ENCODE results near the gene RHBDF2.

Gene RHBDF2

DNA sequence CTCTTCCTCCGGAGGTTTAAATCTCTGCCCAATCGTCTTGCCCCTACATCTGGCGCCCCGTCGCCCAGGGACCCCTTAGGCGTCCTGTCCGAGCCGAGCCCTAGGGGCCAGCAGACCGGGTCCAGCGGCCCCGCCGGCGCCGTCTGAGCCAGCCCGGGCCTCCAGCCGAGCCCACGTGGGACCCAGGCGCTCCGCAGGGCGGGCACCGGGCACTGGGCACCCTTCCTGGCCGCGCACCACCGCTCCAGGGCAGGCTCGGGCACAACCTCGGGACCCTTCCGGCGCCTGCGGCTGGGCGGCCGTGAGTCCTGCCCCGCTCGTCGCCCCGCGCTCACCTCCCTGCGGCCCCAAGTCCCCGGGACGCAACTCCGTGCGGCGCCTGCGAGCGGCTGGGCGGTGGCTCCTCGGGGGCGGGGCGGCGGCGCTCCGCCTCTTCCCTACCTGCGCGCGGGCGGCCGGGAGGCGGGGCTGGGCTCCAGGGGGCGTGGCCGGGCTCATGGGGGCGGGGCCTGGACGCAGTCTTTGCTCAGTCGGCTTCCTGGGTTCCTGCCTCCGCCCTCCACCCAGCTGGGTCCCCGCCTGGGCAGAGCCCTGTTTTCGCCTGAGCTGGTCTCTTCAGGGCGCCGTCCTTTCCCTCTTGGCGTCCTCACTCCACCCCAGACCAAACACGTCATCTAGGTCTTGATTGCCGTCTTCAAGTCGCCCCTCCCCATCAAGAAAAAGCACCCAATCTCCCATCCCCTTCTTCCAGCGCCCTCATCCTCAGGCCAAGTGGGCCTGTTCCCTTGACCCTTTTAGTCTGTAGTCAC lies at the start of gene RHBDF2:
Gene RHBDF2 (minus strand): TSS at position 406 of the 809 bp plus-strand sequence. CDS start 19,899 bp downstream, outside the sequence.
- peak in 48 of 56 donors; percentile 13 to 87 (median 60) for DNase-seq

DNA sequence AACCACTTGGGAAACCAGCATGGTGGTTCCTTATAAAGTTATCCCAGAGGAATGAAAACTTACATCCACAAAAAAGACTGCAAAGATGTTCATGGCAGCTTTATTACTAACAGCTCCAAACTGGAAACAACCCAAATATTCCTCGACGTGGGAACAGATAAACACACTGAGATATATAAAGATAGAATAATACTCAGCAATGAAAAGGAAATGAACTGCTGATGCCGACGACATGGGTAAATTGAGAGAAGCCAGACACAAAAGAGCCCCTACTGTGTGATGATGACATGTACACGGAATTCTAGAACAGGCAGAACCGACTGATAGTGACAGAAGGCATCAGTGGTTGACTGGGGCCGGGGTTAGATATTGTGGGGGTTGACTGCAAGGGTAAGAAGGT lies 48.3 kb upstream of the RHBDF2 start:
- no peak for DNase-seq

DNA sequence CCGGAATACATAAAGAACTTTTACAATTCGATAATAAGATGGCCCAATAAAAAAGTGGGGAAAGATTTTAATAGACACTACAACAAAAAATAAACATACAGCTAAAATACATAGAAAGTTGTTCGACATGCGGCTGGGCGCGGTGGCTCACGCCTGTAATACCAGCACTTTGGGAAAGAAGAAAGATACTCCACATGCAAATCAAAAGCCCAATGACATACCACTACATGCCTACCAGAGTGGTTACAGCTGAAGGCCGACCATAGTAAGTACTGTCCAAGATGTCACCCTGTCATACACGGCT lies 47.9 kb upstream of the RHBDF2 start:
- no peak for DNase-seq

DNA sequence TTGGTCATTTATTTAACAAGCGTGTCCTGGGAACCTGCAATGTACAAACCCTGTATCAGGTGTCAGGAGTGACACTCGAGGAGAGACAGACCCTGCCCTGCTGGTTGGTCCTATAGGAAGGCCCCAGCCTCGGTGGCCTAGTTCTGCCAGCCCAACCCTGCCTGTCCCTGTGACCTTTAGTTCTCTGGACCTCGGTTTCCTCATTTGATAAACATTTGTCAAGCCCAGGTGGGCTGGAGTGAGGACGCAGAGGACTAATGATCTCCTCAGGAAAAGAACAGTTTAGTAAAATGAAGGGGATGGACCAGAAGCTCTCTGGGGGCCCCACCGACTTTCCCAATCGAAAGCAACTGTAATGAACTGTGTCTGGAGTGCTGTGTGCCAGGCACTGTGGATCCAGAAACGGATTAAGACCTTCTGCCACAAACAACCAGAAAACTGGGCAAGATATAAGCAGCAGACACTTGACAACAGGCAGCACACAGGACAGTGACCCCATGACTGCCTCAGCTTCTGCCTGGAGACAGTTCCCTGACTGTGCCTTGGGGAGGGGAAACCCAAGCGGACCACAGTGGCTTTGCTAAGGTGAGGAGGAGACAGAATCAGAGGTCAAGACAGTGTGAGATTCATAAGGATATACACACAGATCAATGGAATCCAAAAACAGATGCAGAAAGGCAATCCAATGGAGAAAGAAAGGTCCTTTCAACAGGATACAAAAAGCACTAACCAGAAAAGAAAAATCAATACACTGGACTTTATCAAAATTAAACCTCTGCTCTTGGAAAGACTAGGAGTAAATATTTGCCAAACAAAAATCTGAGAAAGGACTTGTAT lies 47.4 kb upstream of the RHBDF2 start:
- DNase-seq: no peak

DNA sequence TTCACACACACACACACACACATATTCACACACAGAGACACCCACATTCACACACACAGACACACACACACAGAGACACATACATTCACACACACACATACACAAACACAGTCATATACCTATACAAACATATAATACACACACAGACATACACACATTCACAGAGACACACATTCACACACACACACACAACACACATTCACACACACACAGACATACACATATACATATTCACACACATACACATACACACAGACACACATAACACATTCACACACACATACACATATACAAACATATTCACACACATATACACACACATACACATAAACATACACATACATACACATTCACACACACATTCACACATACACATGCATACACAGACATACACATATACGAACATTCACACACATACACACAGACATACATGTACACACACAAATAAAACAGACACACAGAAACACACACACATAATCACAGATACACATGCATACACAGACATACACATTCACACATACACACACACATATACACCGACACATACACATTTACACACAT lies 46.5 kb upstream of the RHBDF2 start:
- DNase-seq: no peak

DNA sequence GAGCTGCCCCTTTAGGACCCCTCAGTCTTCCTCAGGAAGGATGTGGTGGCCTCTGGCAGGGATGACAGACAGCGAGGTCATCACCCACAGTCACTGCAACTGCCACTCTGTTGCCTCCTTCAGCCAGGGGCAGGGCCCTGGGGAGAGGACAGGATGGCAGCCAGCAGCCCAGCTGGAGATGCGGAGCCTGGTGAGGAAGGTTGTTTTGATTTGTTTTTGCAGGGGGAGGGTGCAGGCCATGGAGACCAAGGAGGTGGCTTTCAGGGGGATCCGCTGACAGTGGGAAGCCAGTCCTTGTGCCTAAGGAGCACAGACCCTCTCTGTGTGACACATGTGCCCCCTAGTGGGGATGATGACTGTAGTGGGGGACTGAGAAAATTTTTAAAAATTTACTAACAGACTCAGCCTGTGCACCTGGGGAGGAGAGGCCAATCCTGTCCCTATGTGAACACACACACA lies 46.0 kb upstream of the RHBDF2 start:
- DNase-seq: peak in 46 of 56 donors; percentile 19 to 80 (median 46)

DNA sequence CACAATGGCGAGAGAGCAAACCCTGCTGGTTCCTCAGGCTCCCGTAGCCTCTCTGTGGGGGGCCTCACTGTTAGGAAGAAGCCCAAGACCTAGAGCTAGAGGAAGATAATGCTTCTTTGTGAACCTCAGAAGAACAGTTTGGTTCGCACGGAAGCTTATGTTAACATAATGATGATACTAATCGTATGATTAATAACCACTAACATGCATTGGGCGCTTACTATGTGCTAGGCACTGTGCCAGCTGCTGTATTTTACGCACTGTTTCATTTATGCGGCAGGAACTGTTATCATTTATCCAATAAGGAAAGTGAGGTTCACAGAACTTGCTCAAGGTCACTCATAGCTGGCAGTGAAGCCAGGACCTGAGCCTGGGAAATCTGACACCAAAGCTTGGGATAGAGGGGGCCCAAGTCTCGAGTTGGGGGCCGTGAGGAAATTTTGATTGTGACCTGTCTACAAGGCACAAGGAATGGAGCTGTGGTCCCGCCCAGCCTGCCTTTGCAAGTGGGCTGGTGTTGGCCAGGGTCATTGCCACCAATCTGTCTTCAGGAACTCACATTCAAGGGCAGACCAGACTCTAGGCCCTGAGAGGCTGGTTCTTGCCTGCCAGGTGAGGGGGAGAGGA lies 45.4 kb upstream of the RHBDF2 start:
- peak in 1 of 56 donors; percentile 28 for DNase-seq

DNA sequence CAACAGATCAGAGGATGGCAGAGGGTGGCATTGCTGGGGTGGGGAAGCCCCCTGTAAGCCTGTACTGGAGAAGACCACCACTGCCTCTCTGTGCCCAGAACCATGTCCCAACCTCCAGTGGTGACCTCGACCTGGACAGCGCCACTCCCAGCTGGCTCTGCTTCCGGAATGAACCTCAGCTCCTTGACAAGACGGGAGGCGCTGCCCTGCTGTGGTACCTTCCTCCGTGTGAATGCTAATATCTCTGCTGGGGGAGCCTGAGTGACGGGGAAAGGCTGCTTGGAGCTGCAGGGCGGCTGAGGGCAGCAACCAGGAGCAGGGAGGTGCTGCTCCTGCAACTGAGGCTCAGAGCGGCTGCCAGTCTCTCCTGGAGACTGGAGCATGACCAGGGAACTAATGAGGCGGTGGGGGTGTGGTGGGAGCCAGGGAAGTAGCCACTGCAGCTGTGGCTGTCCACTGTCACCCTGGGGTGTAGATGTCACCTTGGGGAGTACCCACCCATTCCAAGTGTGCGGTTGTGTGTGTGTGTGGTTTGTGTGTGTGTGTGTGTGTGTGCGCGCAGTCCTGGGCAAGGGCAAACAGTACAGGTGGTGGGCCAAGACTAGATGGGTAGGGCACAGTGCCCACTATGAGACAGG lies 44.8 kb upstream of the RHBDF2 start:
- DNase-seq: peak in 1 of 56 donors; percentile 19

DNA sequence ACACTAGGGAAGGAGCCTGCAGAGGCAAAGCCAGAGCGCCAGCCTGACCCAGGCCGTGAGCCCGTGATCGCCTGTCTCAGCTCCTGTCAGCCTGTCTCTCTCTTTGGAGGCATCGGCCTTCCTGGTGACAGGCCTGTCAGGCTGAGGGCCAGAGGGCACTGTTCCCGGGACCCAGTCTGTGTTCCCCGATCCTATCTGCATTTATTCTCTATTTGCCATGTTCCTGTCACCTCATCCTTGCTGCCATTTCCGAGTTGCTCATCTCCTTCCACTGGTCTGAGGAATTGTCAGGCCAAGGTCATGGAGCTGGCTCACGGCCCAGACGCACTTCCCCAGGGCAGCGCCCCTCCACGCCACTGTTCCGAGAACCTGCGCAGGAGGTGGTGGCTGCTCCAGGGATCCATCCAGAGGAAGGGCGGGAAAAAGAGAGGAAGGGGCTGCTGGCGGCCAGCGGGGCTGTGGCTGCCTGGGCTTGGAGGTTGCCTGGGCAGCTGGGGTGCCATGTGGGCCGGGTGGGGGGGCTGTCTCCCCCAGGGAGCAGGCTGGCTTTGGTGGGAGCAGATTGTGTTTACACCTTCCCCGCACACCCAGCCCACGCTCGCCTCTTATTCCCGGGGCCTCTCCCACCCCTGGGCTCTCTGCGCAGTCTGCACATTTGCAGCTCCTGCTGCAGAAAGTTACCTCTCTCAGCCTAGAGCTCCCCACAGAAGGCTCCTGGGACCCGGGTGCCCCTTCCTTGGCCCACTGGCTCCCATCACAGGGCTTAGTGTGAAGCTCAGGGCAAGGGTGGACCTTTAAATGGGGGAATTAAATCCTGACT lies 43.5 kb upstream of the RHBDF2 start:
- peak in 26 of 56 donors; percentile 11 to 81 (median 71) for DNase-seq

DNA sequence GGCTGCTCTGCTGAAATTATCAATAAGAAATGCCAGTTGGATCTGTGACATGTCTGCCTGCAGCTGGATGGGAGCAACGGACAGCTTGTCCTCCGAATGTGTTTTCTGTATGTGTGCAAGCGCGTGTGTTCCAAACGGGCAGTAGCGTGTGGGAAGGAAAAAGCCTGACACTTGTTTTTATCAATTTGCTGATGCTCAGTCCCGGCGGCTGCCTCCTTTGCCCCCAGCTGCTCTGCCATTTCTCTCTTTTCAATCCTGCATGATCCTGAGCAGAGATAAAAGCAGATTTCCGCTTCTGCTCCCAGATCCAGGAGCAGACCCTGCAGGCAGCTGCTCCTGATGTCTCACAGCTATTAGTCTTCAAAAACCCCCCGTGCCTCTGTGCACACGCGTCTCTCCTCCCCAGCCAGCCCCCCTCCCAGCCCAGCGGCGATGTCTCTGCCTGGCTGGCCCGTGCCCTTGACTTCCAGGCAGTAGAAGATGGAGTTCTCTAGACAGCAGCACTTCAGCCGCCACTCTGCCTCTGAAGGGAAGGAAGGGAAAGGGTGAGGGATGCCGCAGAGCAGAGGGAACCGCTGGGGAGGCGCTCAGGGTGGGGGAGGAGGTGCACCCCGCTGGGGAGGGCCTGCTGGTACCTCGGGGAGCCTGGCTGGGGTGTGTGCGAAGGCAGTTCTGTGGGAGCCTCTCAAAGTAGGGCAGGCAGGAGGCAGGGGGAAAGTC lies 42.8 kb upstream of the RHBDF2 start:
- peak in 46 of 56 donors; percentile 35 to 84 (median 65) for DNase-seq

DNA sequence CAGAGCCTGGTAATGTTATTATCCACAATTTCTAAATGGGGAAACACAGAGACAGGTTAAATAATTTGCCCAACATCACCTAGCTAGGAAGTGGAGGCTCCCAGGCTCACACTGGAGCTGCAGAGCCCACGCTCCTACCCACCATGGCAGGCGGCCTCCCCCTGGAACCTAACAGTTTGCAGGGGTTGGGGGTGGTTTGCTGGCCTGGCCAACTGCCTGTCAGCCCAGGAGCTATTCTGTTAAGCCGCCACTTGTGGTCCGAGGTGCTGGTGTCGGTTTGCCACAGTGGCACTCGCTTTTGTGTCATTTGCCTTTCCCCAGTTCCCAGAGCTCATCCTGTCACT lies 42.2 kb upstream of the RHBDF2 start:
- DNase-seq: peak in 4 of 56 donors; percentile 44 to 69 (median 58)

DNA sequence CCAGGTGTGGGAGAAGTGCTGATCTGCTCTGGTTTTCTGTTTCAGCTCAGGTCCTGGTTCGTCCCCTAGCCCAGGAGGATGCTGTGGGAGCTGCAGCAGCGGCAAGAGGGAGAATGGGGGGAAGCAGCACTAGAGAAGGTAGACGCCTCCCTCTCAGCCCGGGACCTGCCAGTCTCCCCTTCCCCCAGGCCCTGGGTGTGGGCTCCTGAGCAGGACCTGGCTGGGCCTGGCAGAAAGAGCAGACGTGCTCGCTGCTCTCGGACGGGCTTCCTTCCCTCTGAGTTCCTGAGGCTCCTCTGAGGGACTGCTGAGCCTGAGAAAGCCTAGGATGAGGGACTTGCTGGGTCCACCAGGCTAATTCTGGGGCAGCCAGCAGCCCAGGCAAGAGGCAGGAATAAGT lies 41.8 kb upstream of the RHBDF2 start:
- peak in 1 of 56 donors; percentile 34 for DNase-seq

DNA sequence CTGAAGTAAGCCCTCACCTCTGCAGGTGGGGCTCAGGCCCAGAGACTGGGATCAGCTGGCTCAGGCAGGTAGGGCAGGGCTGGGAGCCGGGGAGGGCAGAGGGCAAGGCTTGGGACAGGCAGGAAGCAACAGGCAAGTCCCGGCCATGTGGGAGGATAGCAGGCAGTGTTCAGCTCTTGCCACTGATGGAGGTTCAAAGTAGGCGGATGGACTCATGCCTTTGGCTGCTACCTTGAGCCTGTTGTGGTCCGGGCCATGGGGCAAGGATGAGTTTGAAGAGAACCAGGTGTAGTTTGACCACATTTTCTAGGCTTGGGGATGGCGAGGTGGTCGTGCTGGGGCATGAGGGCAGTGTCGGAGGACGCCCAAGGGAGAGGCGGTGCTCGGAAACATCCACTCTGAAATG lies 41.3 kb upstream of the RHBDF2 start:
- no peak for DNase-seq

DNA sequence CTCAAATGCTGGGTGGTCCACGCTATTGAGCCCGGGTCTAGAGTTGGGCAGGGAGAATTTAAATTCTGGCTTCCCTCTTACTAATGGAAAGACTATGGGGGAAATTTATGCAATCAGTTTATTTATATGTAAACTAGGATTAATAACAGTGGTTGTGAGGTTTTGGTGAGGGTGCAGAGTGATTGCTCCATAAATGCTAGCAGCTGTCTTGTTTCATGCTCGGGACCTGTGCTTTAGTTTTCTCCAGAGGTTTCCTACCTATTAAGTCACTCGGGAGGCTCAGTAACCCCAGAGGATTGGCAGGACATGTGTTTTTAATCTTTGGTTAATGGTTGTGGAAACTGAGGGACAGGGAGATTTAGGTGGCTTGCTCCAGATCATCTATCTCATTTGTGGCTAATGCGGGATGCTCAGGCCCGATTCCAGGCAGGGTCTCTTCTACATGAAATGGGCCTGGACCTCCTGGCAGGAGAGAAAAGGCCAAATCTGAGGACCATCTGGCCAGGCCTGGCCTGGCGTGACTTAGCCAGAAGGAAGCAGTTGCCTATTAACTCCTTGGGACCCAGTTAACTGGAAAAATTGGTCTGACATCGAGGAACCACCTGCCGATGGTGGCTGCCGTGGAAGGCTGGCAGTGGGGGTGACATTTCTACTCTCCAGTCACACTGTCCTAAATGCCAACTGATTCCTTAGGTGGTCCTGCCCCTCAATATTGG lies 40.7 kb upstream of the RHBDF2 start:
- DNase-seq: no peak

DNA sequence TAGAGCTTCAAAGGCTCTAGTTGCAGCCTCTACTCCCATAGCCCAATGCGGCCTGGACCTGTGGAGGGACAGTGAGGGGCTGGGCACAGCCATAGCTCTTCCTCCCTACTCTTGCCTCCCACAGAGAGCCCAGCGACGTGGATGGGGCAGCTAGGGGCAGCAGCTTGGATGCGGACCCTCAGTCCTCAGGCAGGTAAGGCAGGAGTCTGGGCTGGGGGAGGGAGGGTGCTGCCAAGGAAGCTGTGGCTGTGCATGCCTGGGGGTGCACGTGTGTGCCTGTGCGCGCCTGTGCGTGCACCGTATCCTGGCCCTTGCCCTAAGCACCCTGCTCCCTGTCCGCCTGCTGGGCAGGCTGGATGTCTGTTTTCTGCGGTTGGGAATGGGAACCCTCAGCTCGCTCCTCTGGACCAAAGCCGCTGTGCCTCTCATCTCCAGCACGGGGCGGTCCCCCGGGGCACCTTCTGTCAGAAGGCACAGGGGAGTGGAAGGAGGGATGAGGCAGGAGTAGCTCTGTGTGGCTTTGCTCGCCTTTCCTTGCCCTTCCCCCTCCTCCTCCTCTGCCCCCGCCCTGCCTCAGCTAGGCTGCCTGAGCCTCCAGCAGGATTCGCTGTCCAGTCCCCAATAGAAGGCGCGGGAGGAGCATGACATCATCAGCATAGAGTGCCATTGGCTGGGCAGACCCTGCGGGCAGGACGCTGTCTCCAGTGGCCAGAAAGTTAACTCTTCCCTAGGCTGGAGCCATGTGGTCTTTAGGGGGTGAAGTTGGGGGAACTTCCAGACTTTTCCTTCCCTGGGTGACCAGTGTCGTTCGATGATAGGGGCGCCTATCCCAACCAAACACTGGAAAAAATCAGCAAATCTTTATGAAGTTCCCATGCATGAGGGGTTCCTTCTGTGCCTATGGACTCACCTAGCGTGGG lies 39.4 kb upstream of the RHBDF2 start:
- DNase-seq: peak; percentile 47 to 98 (median 92)

DNA sequence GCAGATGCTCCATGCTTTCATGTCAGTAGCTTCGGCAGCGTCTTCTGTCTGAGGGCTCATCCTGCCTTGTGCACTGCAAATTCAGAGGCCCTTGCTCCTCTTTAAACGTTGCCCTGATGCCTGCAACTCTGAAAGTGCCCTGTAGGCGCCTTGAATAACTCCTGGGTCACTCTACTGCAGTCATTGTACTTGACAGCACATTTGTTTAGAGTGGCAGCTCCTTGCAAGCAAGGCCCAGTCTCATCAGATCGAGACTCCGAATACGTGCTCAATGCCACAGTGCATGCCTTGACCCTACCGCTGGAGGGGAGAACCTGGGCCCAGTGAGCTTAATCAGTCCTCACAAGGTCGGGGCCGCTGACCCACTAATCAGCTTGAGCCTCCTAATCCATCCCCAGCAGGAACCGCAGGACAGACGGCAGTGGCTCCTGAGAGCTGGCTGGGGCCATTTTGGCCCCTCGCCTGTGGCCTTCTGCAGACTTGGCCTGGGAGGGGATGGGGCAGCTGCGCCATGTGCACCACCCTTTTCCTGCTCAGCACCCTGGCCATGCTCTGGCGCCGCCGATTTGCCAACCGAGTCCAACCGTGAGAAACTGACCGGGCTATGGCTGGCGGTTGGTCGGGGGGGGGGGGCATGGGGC lies 38.5 kb upstream of the RHBDF2 start, which contains the start of gene PRCD:
Gene PRCD (plus strand): TSS at position 414 of the 641 bp plus-strand sequence. CDS start 98 bp downstream, at position 512.
- DNase-seq: no peak

DNA sequence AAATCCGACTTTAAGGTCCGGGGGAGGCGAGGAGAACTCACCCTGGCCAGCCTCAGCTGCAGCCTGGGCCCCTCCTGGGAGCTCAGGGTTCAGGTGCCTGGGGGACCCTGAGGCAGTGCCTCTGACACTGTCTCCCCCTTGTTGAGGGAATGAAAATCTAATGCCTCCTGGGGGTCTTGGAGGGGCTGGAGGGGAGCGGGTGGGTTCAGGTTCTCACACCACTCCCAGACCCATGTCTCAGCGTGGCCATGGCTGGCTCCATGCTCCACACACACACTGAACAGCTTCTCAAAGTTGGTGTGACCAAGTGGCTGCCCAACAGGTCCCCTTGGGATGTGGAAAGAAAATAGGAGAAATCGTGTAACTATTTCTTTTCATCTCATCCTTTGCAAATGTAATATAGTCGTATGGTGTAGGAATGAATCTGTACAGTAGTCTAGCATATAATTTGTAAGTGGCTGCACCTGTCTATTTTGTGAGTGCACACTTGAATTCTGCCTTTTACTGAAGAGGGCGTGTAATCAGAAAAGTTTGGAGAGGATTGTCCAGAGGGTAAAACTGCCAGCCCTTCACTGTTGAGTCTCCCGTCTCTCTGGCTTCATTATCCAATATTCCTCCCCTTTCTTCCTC lies 37.8 kb upstream of the RHBDF2 start:
- no peak for DNase-seq

Measured in nucleus accumbens (tissue), 56 donors.